GM10266 (cell line): ENCODE results near the gene OTOS.

Experiments used
- DNase-seq: peaks from one replicate; pipeline ENCODE4 v3.0.0; 2012; ENCODE audit errors: extremely low spot score
- CTCF ChIP-seq: IDR thresholded peaks from 2 replicates; pipeline ENCODE4 v1.5.1; 2012; ENCODE audit warnings: mild to moderate bottlenecking, low read depth; ENCODE audit not compliant: control insufficient read depth, insufficient read depth; ENCODE audit errors: missing control alignments

Gene OTOS

GRCh38 chr2:240127911-240128607 is 12.4 kb downstream of the OTOS start:
- no peak for DNase-seq
- no peak for TF ChIP-seq CTCF

- TF ChIP-seq CTCF = no peak
- DNase-seq = no peak
Observed at GRCh38 chr2:240127191-240127750, 13.2 kb downstream of the OTOS start.

- DNase-seq = no peak
- TF ChIP-seq CTCF = no peak
Observed at GRCh38 chr2:240126731-240127130, 13.7 kb downstream of the OTOS start.

- no peak for TF ChIP-seq CTCF
- DNase-seq = no peak
Observed at GRCh38 chr2:240125742-240126141, 14.7 kb downstream of the OTOS start.

- TF ChIP-seq CTCF = no peak
- no peak for DNase-seq
Observed at GRCh38 chr2:240124651-240125030, 15.8 kb downstream of the OTOS start.

- DNase-seq = no peak
- no peak for TF ChIP-seq CTCF
Observed at GRCh38 chr2:240123821-240124650, 16.4 kb downstream of the OTOS start.

GRCh38 chr2:240121675-240122074 is 18.8 kb downstream of the OTOS start:
- DNase-seq = no peak
- TF ChIP-seq CTCF = no peak
